IMR-90 (cell line): ENCODE results near the gene AQP12B.
"Not testable (repeated sequence)": the region's sequence is repeated elsewhere in the genome, so short reads cannot be mapped to it uniquely, and the experiment has no call there.

Experiments
- CTCF ChIP-seq: conservative IDR thresholded peaks from 2 replicates; pipeline ENCODE4 v1.5.1; 2012; ENCODE audit warnings: mild to moderate bottlenecking, low read depth, low read length, improper control_type of control experiment
- ELK1 ChIP-seq: fragments of 150-350 bp; IDR thresholded peaks from 2 replicates; pipeline ENCODE4 v1.6.1; 2016; ENCODE audit warnings: low read depth, mild to moderate bottlenecking, low read length, moderate library complexity, borderline replicate concordance
- MAFK ChIP-seq: IDR thresholded peaks from 2 replicates; pipeline ENCODE4 v1.6.1; 2012; ENCODE audit warnings: low read depth, low read length, improper control_type of control experiment
- POLR2A ChIP-seq: IDR thresholded peaks from 2 replicates; pipeline ENCODE4 v1.6.1; 2012; ENCODE audit warnings: mild to moderate bottlenecking, low read depth, low read length
- SMC3 ChIP-seq: fragments of 150-350 bp; IDR thresholded peaks from 2 replicates; pipeline ENCODE4 v1.6.1; 2016; ENCODE audit warnings: low read depth, mild to moderate bottlenecking, antibody characterized with exemption, low read length, moderate library complexity

GRCh38 chr2:240698852-240699561 is 16.3 kb upstream of the AQP12B start:
- TF ChIP-seq ELK1, MAFK, POLR2A, CTCF, SMC3: not testable (repeated sequence)
